ENCODE data around the gene VWA1. TPM values are rescaled to one million over a fixed set of nuclear protein-coding genes. Genes with fewer than 3 reads are reported as not detected.
A peak's percentile ranks its signal among the peaks of the same experiment; 100 is the strongest.
"Not testable (repeated sequence)": the region's sequence is repeated elsewhere in the genome, so short reads cannot be mapped to it uniquely, and the experiment has no call there.

VWA1 gene
- total and polyA plus RNA-seq, 2 experiments from 2014 or later: 7.2 to 31.5 TPM

DNA sequence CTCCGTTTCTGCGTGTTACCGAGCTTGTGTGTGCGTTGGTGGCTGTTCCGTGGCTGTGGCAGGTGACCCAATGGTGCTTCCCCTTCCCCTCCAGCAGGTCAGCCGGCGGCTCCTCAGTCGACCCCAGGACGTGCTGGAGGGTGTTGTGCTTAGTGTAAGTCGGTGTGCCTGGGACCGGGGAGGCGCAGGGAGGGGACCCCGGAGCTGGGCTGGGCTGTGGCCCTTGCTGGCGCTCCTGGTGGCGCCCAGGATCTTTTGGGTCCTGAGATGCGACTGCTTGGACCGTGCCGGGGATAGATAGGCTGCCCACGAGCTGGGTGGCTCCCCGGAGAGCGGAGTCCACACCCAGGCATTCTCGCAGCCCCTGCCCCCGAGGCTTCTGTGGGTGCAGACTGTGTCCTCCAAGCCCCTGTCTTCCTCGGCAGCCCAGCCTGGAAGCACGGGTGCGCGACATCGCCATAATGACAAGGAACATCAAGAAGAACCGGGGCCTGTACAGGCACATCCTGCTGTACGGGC is 19.9 kb downstream of the VWA1 start:
- no peaks in the 10 kb centered on the region for H3K9me2 ChIP-seq (ENCODE audit: insufficient read depth)
- Mint-ChIP-seq H3K9me3 (no peaks in the 10 kb centered on the region), H3K27ac (no peak overlapping the region), H3K4me3 (no peak overlapping the region), H3K36me3 (ENCODE audit: low read depth) (no peaks in the 10 kb centered on the region), H3K4me1 (no peaks in the 10 kb centered on the region), H3K27me3 (ENCODE audit: insufficient read depth, low read depth, poor library complexity) (peaks cover 2% of the 10 kb centered on the region)
- H3K4me2 ChIP-seq: no peak overlapping the region
- ATAC-seq (no peak; the same call in 2 of the 3 replicates), DNase-seq (ENCODE audit: low spot score) (no peak)
- no peaks in the 10 kb centered on the region for H3K36me3 ChIP-seq (ENCODE audit: insufficient read depth)
- H3K79me2 ChIP-seq (replicated peaks; ENCODE audit: insufficient read depth): no peaks in the 10 kb centered on the region
- no peaks in the 10 kb centered on the region for H4K20me1 ChIP-seq (replicated peaks; ENCODE audit: insufficient read depth)
- no peaks in the 10 kb centered on the region for H3K27me3 ChIP-seq (ENCODE audit: insufficient read depth)
- TF ChIP-seq EZH2 (IDR thresholded peaks at IDR 0.05; ENCODE audit: low read depth, unreplicated experiment) (no peak), NANOG (IDR thresholded peaks at IDR 0.05; ENCODE audit: borderline replicate concordance) (no peak)
- H3K4me1 ChIP-seq (ENCODE audit: insufficient read depth): no peaks in the 10 kb centered on the region
- no peak overlapping the region for H3K27ac ChIP-seq (ENCODE audit: low read depth)
- H2AFZ ChIP-seq: no peak overlapping the region
- no peaks in the 10 kb centered on the region for H3F3A ChIP-seq (replicated peaks; ENCODE audit: low read depth)
- H3K4me3 ChIP-seq: no peak overlapping the region

DNA sequence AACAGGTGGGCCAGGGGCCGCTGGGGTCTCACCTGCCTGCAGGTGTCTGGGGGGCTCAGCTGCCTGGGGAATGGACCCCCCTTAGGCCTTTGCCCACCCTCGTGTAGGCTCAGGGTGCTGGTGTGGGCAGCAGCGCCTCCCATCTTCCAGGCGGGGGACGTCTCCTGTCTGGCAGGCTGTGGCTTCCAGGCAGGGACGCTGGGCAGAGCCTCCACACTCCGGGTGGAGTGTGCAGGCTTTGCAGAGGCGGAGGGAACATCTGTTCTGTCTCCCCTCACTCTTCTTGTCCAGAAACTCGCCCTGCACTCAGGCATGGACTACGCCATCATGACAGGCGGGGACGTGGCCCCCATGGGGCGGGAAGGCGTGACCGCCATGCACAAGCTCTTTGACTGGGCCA is 20.4 kb downstream of the VWA1 start:
- H3K27me3 Mint-ChIP-seq (ENCODE audit: insufficient read depth, low read depth, poor library complexity); H3K36me3 ChIP-seq (ENCODE audit: insufficient read depth); H2AFZ ChIP-seq; H3K36me3 Mint-ChIP-seq (ENCODE audit: low read depth); H3K4me3 ChIP-seq; H3K9me3 Mint-ChIP-seq; H3F3A ChIP-seq (replicated peaks; ENCODE audit: low read depth); H3K79me2 ChIP-seq (replicated peaks; ENCODE audit: insufficient read depth); H3K27ac ChIP-seq (ENCODE audit: low read depth); H4K20me1 ChIP-seq (replicated peaks; ENCODE audit: insufficient read depth); H3K27me3 ChIP-seq (ENCODE audit: insufficient read depth); H3K4me1 ChIP-seq (ENCODE audit: insufficient read depth); H3K27ac Mint-ChIP-seq; H3K4me2 ChIP-seq; DNase-seq (ENCODE audit: low spot score); H3K9me2 ChIP-seq (ENCODE audit: insufficient read depth); H3K4me3 Mint-ChIP-seq; H3K4me1 Mint-ChIP-seq: not testable (repeated sequence)
- ATAC-seq: peak; percentile 33

GRCh38 chr1:1456683-1457255 is 21.3 kb downstream of the VWA1 start:
- H3K4me3 Mint-ChIP-seq; DNase-seq (ENCODE audit: low spot score): not testable (repeated sequence)

DNA sequence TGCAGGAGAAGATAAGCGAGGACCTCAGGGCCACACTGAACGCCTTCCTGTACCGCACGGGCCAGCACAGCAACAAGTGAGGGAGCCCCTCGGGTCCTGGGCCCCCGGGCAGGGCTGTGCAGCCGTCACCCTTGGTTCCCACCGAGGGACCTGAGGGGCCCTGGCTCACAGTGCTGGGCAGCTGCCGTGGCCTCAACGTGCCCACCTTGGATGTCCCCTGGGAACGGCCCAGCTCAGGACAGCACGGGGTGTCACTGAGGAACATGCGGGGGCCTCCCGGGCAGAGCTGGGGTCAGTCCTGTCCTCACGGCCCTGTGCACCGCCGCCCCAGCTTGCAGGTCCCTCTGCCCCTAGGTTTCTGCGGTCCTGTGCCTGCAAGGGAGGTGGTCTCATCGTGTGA is 23.7 kb downstream of the VWA1 start:
- not testable (repeated sequence) for DNase-seq (ENCODE audit: low spot score); H3K79me2 ChIP-seq (replicated peaks; ENCODE audit: insufficient read depth); H3K4me3 ChIP-seq; H3K27me3 Mint-ChIP-seq (ENCODE audit: insufficient read depth, low read depth, poor library complexity); H3K9me2 ChIP-seq (ENCODE audit: insufficient read depth); H4K20me1 ChIP-seq (replicated peaks; ENCODE audit: insufficient read depth); H3K4me1 Mint-ChIP-seq; H3F3A ChIP-seq (replicated peaks; ENCODE audit: low read depth); ATAC-seq; H3K27ac ChIP-seq (ENCODE audit: low read depth); H3K4me1 ChIP-seq (ENCODE audit: insufficient read depth); H2AFZ ChIP-seq; H3K27me3 ChIP-seq (ENCODE audit: insufficient read depth); H3K36me3 Mint-ChIP-seq (ENCODE audit: low read depth); H3K36me3 ChIP-seq (ENCODE audit: insufficient read depth); H3K9me3 Mint-ChIP-seq; H3K27ac Mint-ChIP-seq; H3K4me2 ChIP-seq; H3K4me3 Mint-ChIP-seq

More at GRCh38 chr1:1456683-1457255, 21.3 kb downstream of the VWA1 start:
- H3K9me3 Mint-ChIP-seq; H3K79me2 ChIP-seq (replicated peaks; ENCODE audit: insufficient read depth); ATAC-seq; H3K27ac Mint-ChIP-seq; H3K4me1 Mint-ChIP-seq; H3K4me1 ChIP-seq (ENCODE audit: insufficient read depth); H3K27me3 ChIP-seq (ENCODE audit: insufficient read depth); H2AFZ ChIP-seq; H3K36me3 Mint-ChIP-seq (ENCODE audit: low read depth); H3K4me3 ChIP-seq; H3F3A ChIP-seq (replicated peaks; ENCODE audit: low read depth); H3K36me3 ChIP-seq (ENCODE audit: insufficient read depth); H3K9me2 ChIP-seq (ENCODE audit: insufficient read depth); H3K4me2 ChIP-seq; H3K27me3 Mint-ChIP-seq (ENCODE audit: insufficient read depth, low read depth, poor library complexity); H4K20me1 ChIP-seq (replicated peaks; ENCODE audit: insufficient read depth); H3K27ac ChIP-seq (ENCODE audit: low read depth): not testable (repeated sequence)

DNA sequence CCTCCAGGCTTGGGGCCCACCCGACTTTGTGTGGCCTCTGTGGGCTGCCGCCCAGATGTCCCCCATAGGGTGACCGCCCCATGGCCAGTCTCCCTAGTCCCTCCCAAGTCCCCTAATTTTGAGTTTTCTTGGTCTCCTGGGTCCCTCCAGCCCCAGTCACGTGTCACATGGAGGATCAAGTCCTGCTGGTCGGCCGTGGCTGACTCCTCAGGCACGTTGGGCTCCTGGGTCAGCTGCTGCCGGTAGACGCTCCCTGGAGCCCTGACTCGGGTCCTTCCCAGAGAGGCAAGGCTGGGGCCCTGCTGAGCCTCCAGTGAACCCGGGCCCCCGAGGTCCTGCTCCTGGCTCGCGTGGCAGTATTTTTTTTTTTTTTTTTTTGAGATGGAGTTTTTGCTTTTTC is 24.2 kb downstream of the VWA1 start:
- H3K36me3 ChIP-seq (ENCODE audit: insufficient read depth); H3K4me1 ChIP-seq (ENCODE audit: insufficient read depth); H3K9me3 Mint-ChIP-seq; H3F3A ChIP-seq (replicated peaks; ENCODE audit: low read depth); H3K4me1 Mint-ChIP-seq; H2AFZ ChIP-seq; H3K27ac Mint-ChIP-seq; H3K4me3 Mint-ChIP-seq; H3K36me3 Mint-ChIP-seq (ENCODE audit: low read depth); H3K4me2 ChIP-seq; ATAC-seq; DNase-seq (ENCODE audit: low spot score); H3K4me3 ChIP-seq; H3K27me3 ChIP-seq (ENCODE audit: insufficient read depth); H3K79me2 ChIP-seq (replicated peaks; ENCODE audit: insufficient read depth); H3K27me3 Mint-ChIP-seq (ENCODE audit: insufficient read depth, low read depth, poor library complexity); H3K9me2 ChIP-seq (ENCODE audit: insufficient read depth); H4K20me1 ChIP-seq (replicated peaks; ENCODE audit: insufficient read depth); H3K27ac ChIP-seq (ENCODE audit: low read depth): not testable (repeated sequence)
